CD4-positive, alpha-beta T cell treated with Interleukin-2 at 100 ng/mL for 4 hours (primary cell): ENCODE measurements around the gene CAMTA1.

Experiments used
- DNase-seq: peaks from one replicate; pipeline ENCODE4 v3.0.0-alpha.2; 2020; ENCODE audit warnings: low spot score

The CAMTA1 gene

GRCh38 chr1:7040969-7041695 lies 255.9 kb downstream of the CAMTA1 start:
- DNase-seq: no peak

GRCh38 chr1:7042322-7043190 lies 257.3 kb downstream of the CAMTA1 start:
- DNase-seq: no peak

GRCh38 chr1:7043191-7043549 lies 257.9 kb downstream of the CAMTA1 start:
- DNase-seq: no peak

DNA sequence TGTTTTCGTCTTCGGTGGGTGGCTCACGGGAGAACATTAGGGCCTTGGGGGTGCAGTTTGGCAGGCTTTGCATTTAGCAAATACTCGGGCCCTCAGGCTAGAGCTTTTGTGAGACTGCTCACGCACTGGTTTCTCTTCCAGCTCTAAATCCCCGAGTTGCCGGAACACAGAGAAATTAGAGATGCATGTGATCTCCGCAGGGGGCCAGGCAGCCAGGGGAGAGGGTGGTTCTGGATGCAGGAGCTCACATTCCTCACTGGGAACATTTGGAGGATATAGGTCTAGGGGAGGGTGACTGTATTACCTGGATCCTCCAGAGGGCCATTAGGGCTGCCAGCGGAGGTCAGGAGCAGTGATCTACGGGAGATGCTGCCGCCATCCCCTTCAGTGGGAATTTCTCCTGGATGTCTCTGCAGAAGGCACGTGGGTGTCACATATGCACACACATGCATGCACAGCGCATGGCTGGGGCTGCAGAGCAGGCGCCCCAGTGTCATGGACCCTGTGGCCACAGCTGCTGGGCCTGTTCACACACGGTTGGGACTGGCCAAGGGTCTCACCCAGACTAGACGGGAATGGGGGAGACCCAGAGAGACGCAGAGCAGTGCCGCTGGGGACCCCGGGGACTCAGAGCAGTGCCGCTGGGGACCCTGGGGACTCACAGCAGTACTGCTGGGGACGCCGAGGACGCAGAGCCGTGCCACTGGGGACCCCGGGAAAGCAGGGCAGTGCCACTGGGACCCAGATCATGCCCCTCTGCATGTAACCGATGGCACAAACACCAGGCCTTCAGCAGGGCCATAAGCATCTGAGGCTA lies 258.7 kb downstream of the CAMTA1 start:
- DNase-seq: no peak

DNA sequence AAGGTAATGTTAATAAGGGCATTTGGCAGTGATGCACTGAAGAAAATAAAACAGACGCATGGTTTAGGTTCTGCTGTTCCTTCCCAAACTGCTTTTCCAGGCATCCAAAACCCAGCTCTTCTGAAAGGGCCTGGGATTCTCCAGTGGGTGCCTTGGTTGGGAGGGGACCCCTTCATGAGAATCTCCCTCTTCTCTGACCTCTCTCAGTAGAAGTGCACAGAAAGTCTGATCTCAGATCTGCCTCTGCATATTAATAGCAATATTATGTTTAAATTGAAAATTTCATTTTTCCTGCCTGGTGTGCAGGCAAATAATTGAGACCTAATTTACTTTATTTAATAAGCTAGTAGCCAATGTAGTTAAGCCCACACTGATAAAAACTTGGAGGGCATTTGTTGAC lies 260.6 kb downstream of the CAMTA1 start:
- DNase-seq: no peak

DNA sequence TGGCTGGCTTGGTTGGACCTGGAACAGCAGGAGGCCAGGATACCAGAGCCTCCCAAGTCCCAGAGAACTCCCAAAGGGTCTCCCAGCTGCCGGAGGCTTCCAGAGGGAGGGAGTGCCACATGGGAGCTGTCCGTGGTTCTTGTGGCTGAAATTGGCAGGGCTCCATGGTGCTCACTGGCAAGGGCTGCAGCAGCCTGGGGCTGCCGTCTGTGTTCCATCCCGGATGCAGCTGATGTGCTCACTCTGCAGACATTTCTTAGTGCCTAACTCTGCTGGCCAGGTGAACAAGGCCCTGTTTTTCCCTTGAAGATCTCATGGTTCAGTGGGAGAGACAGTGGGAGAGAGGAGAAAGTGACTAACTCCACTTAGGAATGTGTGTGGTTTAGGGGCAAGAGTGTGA lies 261.1 kb downstream of the CAMTA1 start:
- no peak for DNase-seq

DNA sequence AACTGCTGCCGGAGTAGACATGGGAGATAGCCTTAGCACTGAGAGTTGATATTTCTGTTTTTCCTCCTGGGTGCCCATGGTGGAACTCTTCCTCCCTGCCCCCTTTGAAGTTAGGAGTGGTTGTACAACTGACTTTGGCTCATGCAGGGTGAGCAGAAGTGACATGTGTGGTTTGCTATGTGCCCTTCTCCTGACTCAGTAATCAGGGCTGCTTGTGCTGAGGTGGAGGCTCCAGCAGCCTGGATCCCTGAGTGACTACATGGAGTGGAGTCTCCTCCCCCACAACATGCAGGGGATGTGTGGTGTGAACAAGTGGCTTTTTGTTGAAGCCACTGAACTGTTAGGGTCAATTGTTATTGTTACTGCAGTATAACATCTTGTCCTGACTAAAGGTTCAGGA lies 261.6 kb downstream of the CAMTA1 start:
- DNase-seq: no peak

- no peak for DNase-seq
Measured at GRCh38 chr1:7047866-7048265, 262.6 kb downstream of the CAMTA1 start.

GRCh38 chr1:7048395-7048794 lies 263.1 kb downstream of the CAMTA1 start:
- no peak for DNase-seq

DNA sequence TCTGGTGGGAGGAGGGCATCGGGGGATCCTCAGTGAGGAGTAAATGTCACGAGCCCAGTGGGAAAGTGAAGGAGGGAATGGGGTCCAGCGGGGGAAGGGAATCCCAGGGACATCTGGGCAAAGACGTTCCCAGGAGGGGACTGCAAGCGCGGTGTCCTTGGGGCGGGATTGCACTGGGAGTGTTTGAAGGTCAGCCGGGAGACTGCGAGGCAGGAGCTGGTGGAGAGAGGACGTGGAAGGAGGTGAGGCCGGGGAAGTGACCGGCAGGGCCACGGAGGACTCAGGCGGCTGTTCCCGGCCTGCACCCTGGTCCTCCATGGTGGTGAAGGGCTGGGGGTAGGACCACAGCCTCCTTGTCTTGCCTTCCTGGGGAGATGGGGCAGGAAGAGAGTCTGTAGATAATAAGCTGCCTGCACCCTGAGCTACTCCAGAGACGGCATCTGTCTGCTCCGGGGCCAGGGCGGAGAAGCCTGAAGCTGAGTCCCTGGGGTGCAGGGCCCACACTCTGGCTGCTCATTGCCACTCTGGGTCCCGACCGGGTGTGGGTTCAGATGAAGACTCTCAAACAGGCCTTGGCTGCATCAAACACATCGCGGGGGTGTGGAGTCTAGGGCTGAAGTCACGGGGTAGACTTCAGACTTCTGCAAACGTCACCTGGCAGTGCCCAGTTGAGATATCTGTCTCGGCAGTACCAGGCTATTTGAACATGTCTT lies 264.8 kb downstream of the CAMTA1 start:
- no peak for DNase-seq

DNA sequence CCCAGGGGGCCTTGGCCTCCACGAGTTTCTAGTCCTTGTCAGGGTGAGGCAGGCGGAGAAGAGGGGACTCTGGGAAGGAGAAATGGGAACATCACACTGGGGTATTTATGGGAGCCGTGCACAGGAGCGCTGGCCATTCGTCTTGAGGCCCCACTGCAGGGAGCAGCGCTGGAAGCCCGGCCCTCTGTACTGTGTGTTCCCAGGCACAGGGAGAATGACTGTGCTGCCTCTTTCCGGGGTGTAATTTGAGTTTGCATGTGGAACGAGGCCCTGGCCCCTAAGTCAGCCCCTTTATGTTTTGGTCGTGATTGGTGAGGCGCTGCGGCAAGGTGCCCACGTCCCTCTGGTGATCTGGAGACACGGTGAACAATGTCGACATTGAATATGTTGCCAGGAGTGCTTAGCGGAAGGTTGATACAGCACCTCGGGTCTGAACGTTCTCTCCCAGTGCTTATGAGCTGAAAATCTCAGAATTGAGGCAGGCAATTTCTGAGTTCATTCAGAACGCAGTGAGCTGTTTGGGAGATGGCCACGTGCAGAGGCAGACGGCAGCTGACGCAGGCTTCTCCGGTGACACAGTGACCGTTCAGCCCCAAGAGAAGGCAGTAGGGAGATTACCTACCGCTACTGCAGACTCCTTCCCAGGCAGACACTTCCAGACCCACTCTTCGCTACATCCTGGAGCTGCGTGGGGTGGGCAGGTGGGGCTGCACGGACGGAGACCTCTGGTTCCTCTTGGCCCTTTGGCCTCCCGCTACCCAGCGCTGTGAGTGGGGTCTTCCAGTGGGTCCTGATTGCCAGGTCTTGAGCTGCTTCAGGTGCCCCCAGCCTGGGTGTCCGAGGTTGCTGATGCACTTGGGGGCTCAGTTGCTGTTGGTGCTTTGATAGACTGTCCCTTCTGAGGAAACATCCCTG lies 265.8 kb downstream of the CAMTA1 start:
- no peak for DNase-seq

- DNase-seq: no peak
Measured at GRCh38 chr1:7052701-7053100, 267.4 kb downstream of the CAMTA1 start.

GRCh38 chr1:7060745-7061144 lies 275.5 kb downstream of the CAMTA1 start:
- DNase-seq: no peak

- DNase-seq: no peak
Measured at GRCh38 chr1:7062346-7063061, 277.2 kb downstream of the CAMTA1 start.

- DNase-seq: no peak
Measured at GRCh38 chr1:7063981-7064380, 278.7 kb downstream of the CAMTA1 start.

DNA sequence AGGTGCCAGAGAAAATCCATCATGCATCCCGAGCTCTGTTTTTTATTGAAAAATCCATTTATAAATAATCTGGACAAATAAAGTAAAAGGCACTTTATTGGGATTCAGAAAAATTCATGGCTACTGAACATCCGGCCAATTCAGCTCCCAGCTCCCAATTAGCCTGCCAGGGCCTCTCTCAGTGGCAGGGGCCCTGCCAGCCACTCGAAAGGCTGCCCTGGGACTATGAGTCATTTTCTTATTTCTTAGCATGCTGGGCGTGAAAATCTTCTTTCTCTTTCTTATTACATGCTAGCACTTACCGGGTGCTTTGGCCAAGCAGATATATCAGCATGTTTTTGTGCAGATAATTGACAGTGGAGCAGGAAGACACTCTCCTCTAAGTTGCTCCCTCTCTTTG lies 283.3 kb downstream of the CAMTA1 start:
- DNase-seq: no peak

DNA sequence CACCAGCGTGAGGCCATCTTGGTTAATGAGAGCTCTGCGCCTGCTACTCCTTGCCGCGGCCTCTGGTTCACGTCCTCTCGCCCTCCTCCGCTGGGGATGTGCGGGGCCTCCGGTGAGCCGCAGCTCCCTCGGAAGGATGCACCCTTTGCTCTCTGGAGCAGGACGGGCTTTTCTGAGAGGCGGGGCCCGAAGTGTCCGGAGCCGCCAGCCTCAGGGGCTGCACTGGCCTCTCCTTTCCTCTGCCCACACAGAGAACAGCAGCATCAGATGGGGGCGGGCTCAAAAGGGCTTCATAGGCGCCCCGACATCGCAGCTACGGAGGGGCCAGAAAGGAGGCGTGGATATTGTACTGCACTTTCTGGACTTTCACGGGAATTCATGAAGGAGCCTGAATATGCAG lies 284.7 kb downstream of the CAMTA1 start:
- DNase-seq: no peak

DNA sequence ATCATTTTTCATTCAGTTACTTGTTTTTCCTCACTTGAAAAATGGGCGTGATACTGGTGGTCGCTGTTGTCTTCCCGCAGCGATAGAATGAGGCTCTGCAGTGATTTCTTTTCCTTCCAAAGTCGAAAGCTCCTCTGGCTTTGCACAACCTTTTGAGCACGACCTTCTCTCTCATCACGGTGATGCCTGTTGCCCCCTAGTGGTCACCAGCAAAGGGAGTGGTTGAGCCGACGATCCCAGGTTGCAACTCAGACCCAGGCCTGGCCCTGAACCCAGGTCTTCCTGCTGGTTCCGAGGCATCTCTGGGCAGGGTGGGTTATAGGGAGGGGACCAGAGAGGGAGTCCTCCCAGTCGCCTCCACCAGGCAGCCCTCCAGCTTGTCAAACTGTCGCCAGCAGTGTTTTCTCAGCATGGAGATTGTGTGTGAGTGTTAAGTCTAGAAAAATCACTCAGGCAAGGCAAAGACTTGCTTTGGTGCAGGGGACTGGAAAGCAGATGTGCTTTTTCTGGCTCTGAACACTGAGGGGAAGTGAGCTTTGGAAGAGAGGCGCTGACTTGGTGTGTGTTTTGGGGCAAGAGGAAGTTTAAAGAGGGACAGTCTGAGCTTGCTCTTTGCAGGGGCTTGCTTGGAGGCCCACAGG lies 285.3 kb downstream of the CAMTA1 start:
- peak; percentile 42 for DNase-seq

DNA sequence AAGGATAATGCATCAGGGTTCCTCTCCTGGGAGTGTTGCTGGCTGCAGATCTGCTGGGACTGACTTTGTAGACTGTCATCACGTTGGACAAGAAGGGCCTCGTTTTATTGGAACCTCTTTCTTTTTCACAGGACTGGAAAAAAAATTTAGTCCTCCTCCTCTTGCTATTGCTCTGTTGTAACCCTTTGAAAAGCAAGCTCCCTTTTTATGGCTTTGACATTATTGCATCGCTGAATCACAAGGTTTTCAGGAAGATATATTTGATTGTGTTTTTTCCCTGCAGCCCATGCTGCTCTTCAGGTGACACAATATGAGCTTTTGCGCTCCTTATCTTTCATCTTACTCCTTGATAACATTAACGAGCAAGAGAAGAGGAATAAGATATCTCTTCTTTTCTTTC lies 290.9 kb downstream of the CAMTA1 start:
- no peak for DNase-seq

GRCh38 chr1:7076572-7076971 lies 291.3 kb downstream of the CAMTA1 start:
- DNase-seq: no peak
